Measurements from ENCODE around the gene SVEP1. TPM values are rescaled to one million over a fixed set of nuclear protein-coding genes. Genes with fewer than 3 reads are reported as not detected.
"Not testable (repeated sequence)": the region's sequence is repeated elsewhere in the genome, so short reads cannot be mapped to it uniquely, and the experiment has no call there.

Gene SVEP1
- not detected for total RNA-seq
- not detected for polyA plus RNA-seq

- Mint-ChIP-seq H3K36me3 (peaks cover 0 to 2% (median 0%) of the 10 kb centered on the region in 3 donors), H3K4me3 (no peak within 1 kb of the TSS), H3K27ac (no peak within 1 kb of the TSS), H3K4me1 (no peaks in the 10 kb centered on the region), H3K27me3 (peaks cover 19 to 32% of the 10 kb centered on the region in 2 donors), H3K9me3 (peaks cover 2 to 12% (median 4%) of the 10 kb centered on the region in 5 donors)
- H3K27ac ChIP-seq (ENCODE audit: low read depth, low read length), result no peak within 1 kb of the TSS
- no peaks in the 10 kb centered on the region for H3K4me1 ChIP-seq (ENCODE audit: insufficient read depth, low read length)
- no peak within 1 kb of the TSS for H3K4me3 ChIP-seq (ENCODE audit: low read length)
- CTCF ChIA-PET, result no interaction called here
- POLR2A ChIA-PET, result interaction anchor here (0.5 kb wide), 1 partner anchor 156 kb away, joined by 4 read pairs; no protein-coding TSS in a partner anchor
- no peak for DNase-seq
- H3K36me3 ChIP-seq (ENCODE audit: insufficient read depth, low read length), result no peaks in the 10 kb centered on the region
- H3K9me3 ChIP-seq (ENCODE audit: low read length), result no peaks in the 10 kb centered on the region
- H3K27me3 ChIP-seq (ENCODE audit: insufficient read depth, low read length, poor library complexity, severe bottlenecking), result peaks cover 3% of the 10 kb centered on the region
These were observed at the start of gene SVEP1 for GRCh38 chr9:110579034-110579861. SVEP1 (minus strand) TSS chr9:110579741; CDS start chr9:110579543, 198 bp downstream.

- CTCF ChIA-PET, result no interaction called here
These were observed 46.7 kb upstream of the SVEP1 start for GRCh38 chr9:110626101-110626829.

GRCh38 chr9:110623462-110624025 is 44.0 kb upstream of the SVEP1 start:
- peak in 1 of 5 donors; percentile 1 for DNase-seq
- no peaks in the 10 kb centered on the region for H3K27me3 ChIP-seq (ENCODE audit: insufficient read depth, low read length, poor library complexity, severe bottlenecking)
- no peak overlapping the region for H3K4me3 Mint-ChIP-seq
- no peaks in the 10 kb centered on the region for H3K36me3 Mint-ChIP-seq
- H3K4me3 ChIP-seq (ENCODE audit: low read length), result no peak overlapping the region
- ChIA-PET CTCF (no interaction called here), POLR2A (no interaction called here)
- H3K27me3 Mint-ChIP-seq, result no peaks in the 10 kb centered on the region
- H3K4me1 Mint-ChIP-seq, result no peaks in the 10 kb centered on the region
- H3K27ac ChIP-seq (ENCODE audit: low read depth, low read length), result no peak overlapping the region
- H3K36me3 ChIP-seq (ENCODE audit: insufficient read depth, low read length), result no peaks in the 10 kb centered on the region
- no peak overlapping the region for H3K27ac Mint-ChIP-seq
- no peaks in the 10 kb centered on the region for H3K4me1 ChIP-seq (ENCODE audit: insufficient read depth, low read length)
- no peaks in the 10 kb centered on the region for H3K9me3 ChIP-seq (ENCODE audit: low read length)
- H3K9me3 Mint-ChIP-seq, result peaks cover 0 to 4% (median 0%) of the 10 kb centered on the region in 5 donors

More at GRCh38 chr9:110626101-110626829, 46.7 kb upstream of the SVEP1 start:
- POLR2A ChIA-PET, result no interaction called here
- DNase-seq, result no peak
- Mint-ChIP-seq H3K27me3 (no peaks in the 10 kb centered on the region), H3K4me3 (no peak overlapping the region), H3K4me1 (no peaks in the 10 kb centered on the region), H3K36me3 (no peaks in the 10 kb centered on the region), H3K9me3 (no peaks in the 10 kb centered on the region), H3K27ac (no peak overlapping the region)
- H3K4me3 ChIP-seq (ENCODE audit: low read length), result no peak overlapping the region
- H3K27me3 ChIP-seq (ENCODE audit: insufficient read depth, low read length, poor library complexity, severe bottlenecking), result no peaks in the 10 kb centered on the region
- no peak overlapping the region for H3K27ac ChIP-seq (ENCODE audit: low read depth, low read length)
- H3K4me1 ChIP-seq (ENCODE audit: insufficient read depth, low read length), result no peaks in the 10 kb centered on the region
- H3K36me3 ChIP-seq (ENCODE audit: insufficient read depth, low read length), result no peaks in the 10 kb centered on the region
- H3K9me3 ChIP-seq (ENCODE audit: low read length), result no peaks in the 10 kb centered on the region

GRCh38 chr9:110622368-110622767 is 42.8 kb upstream of the SVEP1 start:
- CTCF ChIA-PET, result no interaction called here

GRCh38 chr9:110620726-110621125 is 41.2 kb upstream of the SVEP1 start:
- H3K4me3 ChIP-seq (ENCODE audit: low read length), result no peak overlapping the region
- Mint-ChIP-seq H3K4me1 (no peaks in the 10 kb centered on the region), H3K9me3 (peaks cover 0 to 7% (median 0%) of the 10 kb centered on the region in 5 donors), H3K27ac (no peak overlapping the region), H3K27me3 (no peaks in the 10 kb centered on the region), H3K36me3 (no peaks in the 10 kb centered on the region), H3K4me3 (no peak overlapping the region)
- no peaks in the 10 kb centered on the region for H3K9me3 ChIP-seq (ENCODE audit: low read length)
- H3K27me3 ChIP-seq (ENCODE audit: insufficient read depth, low read length, poor library complexity, severe bottlenecking), result no peaks in the 10 kb centered on the region
- H3K4me1 ChIP-seq (ENCODE audit: insufficient read depth, low read length), result no peaks in the 10 kb centered on the region
- no peaks in the 10 kb centered on the region for H3K36me3 ChIP-seq (ENCODE audit: insufficient read depth, low read length)
- H3K27ac ChIP-seq (ENCODE audit: low read depth, low read length), result no peak overlapping the region
- ChIA-PET POLR2A (no interaction called here), CTCF (no interaction called here)
- no peak for DNase-seq

More at GRCh38 chr9:110622368-110622767, 42.8 kb upstream of the SVEP1 start:
- no peaks in the 10 kb centered on the region for H3K4me1 Mint-ChIP-seq
- Histone ChIP-seq H3K36me3 (ENCODE audit: insufficient read depth, low read length) (no peaks in the 10 kb centered on the region), H3K4me1 (ENCODE audit: insufficient read depth, low read length) (no peaks in the 10 kb centered on the region), H3K4me3 (ENCODE audit: low read length) (no peak overlapping the region), H3K9me3 (ENCODE audit: low read length) (no peaks in the 10 kb centered on the region), H3K27ac (ENCODE audit: low read depth, low read length) (no peak overlapping the region), H3K27me3 (ENCODE audit: insufficient read depth, low read length, poor library complexity, severe bottlenecking) (no peaks in the 10 kb centered on the region)
- H3K4me3 Mint-ChIP-seq, result no peak overlapping the region
- H3K36me3 Mint-ChIP-seq, result no peaks in the 10 kb centered on the region
- peaks cover 0 to 4% (median 0%) of the 10 kb centered on the region in 5 donors for H3K9me3 Mint-ChIP-seq
- no peak for DNase-seq
- no peak overlapping the region for H3K27ac Mint-ChIP-seq
- POLR2A ChIA-PET, result no interaction called here
- no peaks in the 10 kb centered on the region for H3K27me3 Mint-ChIP-seq

- H3K4me3 Mint-ChIP-seq, result no peak overlapping the region
- H3K27me3 ChIP-seq (ENCODE audit: insufficient read depth, low read length, poor library complexity, severe bottlenecking), result no peaks in the 10 kb centered on the region
- no peak overlapping the region for H3K27ac ChIP-seq (ENCODE audit: low read depth, low read length)
- POLR2A ChIA-PET, result no interaction called here
- peaks cover 0 to 8% (median 0%) of the 10 kb centered on the region in 5 donors for H3K9me3 Mint-ChIP-seq
- H3K9me3 ChIP-seq (ENCODE audit: low read length), result no peaks in the 10 kb centered on the region
- H3K36me3 Mint-ChIP-seq, result no peaks in the 10 kb centered on the region
- no peak for DNase-seq
- H3K36me3 ChIP-seq (ENCODE audit: insufficient read depth, low read length), result no peaks in the 10 kb centered on the region
- H3K27me3 Mint-ChIP-seq, result no peaks in the 10 kb centered on the region
- no peak overlapping the region for H3K4me3 ChIP-seq (ENCODE audit: low read length)
- CTCF ChIA-PET, result no interaction called here
- no peaks in the 10 kb centered on the region for H3K4me1 Mint-ChIP-seq
- H3K4me1 ChIP-seq (ENCODE audit: insufficient read depth, low read length), result no peaks in the 10 kb centered on the region
- H3K27ac Mint-ChIP-seq, result no peak overlapping the region
These were observed 40.3 kb upstream of the SVEP1 start for GRCh38 chr9:110619831-110620230.

- no peaks in the 10 kb centered on the region for H3K36me3 Mint-ChIP-seq
- no peaks in the 10 kb centered on the region for H3K27me3 ChIP-seq (ENCODE audit: insufficient read depth, low read length, poor library complexity, severe bottlenecking)
- no peak overlapping the region for H3K4me3 Mint-ChIP-seq
- no peaks in the 10 kb centered on the region for H3K4me1 ChIP-seq (ENCODE audit: insufficient read depth, low read length)
- POLR2A ChIA-PET, result no interaction called here
- no peak overlapping the region for H3K27ac ChIP-seq (ENCODE audit: low read depth, low read length)
- DNase-seq, result no peak
- no peaks in the 10 kb centered on the region for H3K4me1 Mint-ChIP-seq
- no peak overlapping the region for H3K4me3 ChIP-seq (ENCODE audit: low read length)
- H3K9me3 Mint-ChIP-seq, result peaks cover 0 to 9% (median 0%) of the 10 kb centered on the region in 5 donors
- no peak overlapping the region for H3K27ac Mint-ChIP-seq
- CTCF ChIA-PET, result no interaction called here
- no peaks in the 10 kb centered on the region for H3K36me3 ChIP-seq (ENCODE audit: insufficient read depth, low read length)
- H3K27me3 Mint-ChIP-seq, result no peaks in the 10 kb centered on the region
- no peaks in the 10 kb centered on the region for H3K9me3 ChIP-seq (ENCODE audit: low read length)
These were observed 36.0 kb upstream of the SVEP1 start for GRCh38 chr9:110615498-110615897.

- H3K4me1 ChIP-seq (ENCODE audit: insufficient read depth, low read length); CTCF ChIA-PET: not testable (repeated sequence)
These were observed 35.0 kb upstream of the SVEP1 start for GRCh38 chr9:110614576-110614975.

More at GRCh38 chr9:110614576-110614975, 35.0 kb upstream of the SVEP1 start:
- H3K36me3 ChIP-seq (ENCODE audit: insufficient read depth, low read length); H3K27me3 Mint-ChIP-seq; H3K27me3 ChIP-seq (ENCODE audit: insufficient read depth, low read length, poor library complexity, severe bottlenecking); POLR2A ChIA-PET; H3K36me3 Mint-ChIP-seq; H3K4me1 Mint-ChIP-seq; H3K9me3 ChIP-seq (ENCODE audit: low read length); H3K4me3 Mint-ChIP-seq; H3K27ac ChIP-seq (ENCODE audit: low read depth, low read length); H3K9me3 Mint-ChIP-seq; H3K4me3 ChIP-seq (ENCODE audit: low read length); DNase-seq; H3K27ac Mint-ChIP-seq: not testable (repeated sequence)
